Colonic mucosa (tissue), 4 donors: ENCODE data around the gene SLIT3. TPM values are rescaled to one million over a fixed set of nuclear protein-coding genes. Genes with fewer than 3 reads are reported as not detected.

Experiments used
- DNase-seq: peaks from one replicate; pipeline ENCODE4 v3.0.0-alpha.2; 2020
- H3K27ac ChIP-seq: fragments of 200-600 bp; one replicate; pipeline ENCODE4 v1.8.0; 2021
- H3K27me3 ChIP-seq: fragments of 200-600 bp; one replicate; pipeline ENCODE4 v1.8.0; 2021
- H3K36me3 ChIP-seq: fragments of 200-600 bp; one replicate; pipeline ENCODE4 v1.8.0; 2021
- H3K4me1 ChIP-seq: fragments of 200-600 bp; one replicate; pipeline ENCODE4 v1.8.0; 2021; ENCODE audit warnings: mild to moderate bottlenecking
- H3K4me3 ChIP-seq: fragments of 200-600 bp; one replicate; pipeline ENCODE4 v1.8.0; 2021
- H3K9ac ChIP-seq, 2 donors: one replicate each; pipeline ENCODE4 v1.7.0; 2013; ENCODE audit warnings: control low read depth in 2 of 2, low read depth in 2 of 2, low read length in 2 of 2
- H3K9me3 ChIP-seq: fragments of 200-600 bp; one replicate; pipeline ENCODE4 v1.8.0; 2021
- intact Hi-C: fragments of 100-400 bp; cut with DNase I; formaldehyde crosslinking; loops from one replicate; pipeline ENCODE4 v1.14.1; 2022
- total RNA-seq, 2 donors: library from RNA; stranded (reverse); fragmentation: NEBNext Ultra II Directional in 1 of 2; extraction: Animal tissue kit (Norgen Biotek cat#: 25700) in 1 of 2; gene quantifications; one replicate each; pipeline ENCODE4 v1.2.1, GENCODE V29; 2021
- TF ChIP-seq, protein P1 (sequence below): fragments of 200-600 bp; IDR thresholded peaks from one replicate; pipeline ENCODE4 v1.8.0; 2022; ENCODE audit warnings: antibody characterized with exemption, mild to moderate bottlenecking
- donor health status: healthy.
- donor health status: DM: no; HTN: no; CAD: no.
- donor health status: DM: no; HTN: no; CAD: no.

The SLIT3 gene
- total RNA-seq, 2 donors from 2014 or later: 3.4 to 7.6 TPM

DNA sequence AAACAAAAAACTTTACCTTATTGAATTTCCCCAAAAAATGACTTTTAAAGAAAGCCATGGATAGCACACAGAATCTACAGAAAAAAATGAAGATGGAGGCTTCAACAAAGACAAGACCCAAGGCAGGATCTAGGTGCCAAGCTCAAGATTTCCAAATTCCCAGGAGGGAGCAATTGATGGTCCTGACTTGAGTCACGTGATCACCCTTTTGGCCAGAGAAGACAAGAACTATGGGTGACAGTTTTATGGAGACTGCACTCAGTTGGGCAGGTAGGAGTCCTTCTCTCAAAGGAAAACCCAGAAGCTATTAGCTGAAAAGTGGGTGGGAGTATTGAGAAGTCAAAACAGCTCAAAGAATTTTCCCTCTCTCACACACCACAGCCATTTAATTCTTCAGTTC, 3.2 kb upstream of the SLIT3 start:
- no peaks in the 10 kb centered on the region for H3K36me3 ChIP-seq
- H3K9ac ChIP-seq: no peak overlapping the region
- H3K9me3 ChIP-seq: no peaks in the 10 kb centered on the region
- DNase-seq: no peak
- H3K27ac ChIP-seq: no peak overlapping the region
- intact Hi-C loops: loop anchor here (2.0 to 10.0 kb wide), 2 partner anchors 315 to 619 kb away; no protein-coding TSS in a partner anchor
- no peaks in the 10 kb centered on the region for H3K4me1 ChIP-seq
- TF ChIP-seq, protein P1, sequence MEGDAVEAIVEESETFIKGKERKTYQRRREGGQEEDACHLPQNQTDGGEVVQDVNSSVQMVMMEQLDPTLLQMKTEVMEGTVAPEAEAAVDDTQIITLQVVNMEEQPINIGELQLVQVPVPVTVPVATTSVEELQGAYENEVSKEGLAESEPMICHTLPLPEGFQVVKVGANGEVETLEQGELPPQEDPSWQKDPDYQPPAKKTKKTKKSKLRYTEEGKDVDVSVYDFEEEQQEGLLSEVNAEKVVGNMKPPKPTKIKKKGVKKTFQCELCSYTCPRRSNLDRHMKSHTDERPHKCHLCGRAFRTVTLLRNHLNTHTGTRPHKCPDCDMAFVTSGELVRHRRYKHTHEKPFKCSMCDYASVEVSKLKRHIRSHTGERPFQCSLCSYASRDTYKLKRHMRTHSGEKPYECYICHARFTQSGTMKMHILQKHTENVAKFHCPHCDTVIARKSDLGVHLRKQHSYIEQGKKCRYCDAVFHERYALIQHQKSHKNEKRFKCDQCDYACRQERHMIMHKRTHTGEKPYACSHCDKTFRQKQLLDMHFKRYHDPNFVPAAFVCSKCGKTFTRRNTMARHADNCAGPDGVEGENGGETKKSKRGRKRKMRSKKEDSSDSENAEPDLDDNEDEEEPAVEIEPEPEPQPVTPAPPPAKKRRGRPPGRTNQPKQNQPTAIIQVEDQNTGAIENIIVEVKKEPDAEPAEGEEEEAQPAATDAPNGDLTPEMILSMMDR: no peak
- no peak overlapping the region for H3K4me3 ChIP-seq
- H3K27me3 ChIP-seq: peaks cover 20% of the 10 kb centered on the region

DNA sequence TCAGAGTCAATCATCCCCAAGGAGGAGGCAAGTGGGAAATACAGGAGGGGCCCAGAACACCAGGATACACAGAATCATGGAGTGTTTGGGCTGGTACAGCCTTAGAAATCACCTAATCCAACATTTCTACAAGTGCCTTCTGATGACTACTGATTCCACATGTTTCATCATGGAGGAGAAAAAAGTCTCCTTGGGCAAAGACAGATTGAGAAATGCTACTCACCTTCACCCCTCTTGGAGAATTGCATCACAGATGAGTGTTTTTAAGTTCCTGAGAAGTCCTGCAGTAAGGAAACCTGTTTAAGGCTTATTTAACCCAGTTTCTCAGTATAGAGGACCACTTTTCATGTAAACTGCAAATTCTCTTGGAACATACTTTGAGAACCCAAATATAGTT, 2.2 kb upstream of the SLIT3 start:
- no peak for DNase-seq
- Histone ChIP-seq H3K4me3 (no peak overlapping the region), H3K36me3 (no peaks in the 10 kb centered on the region), H3K27me3 (peaks cover 20% of the 10 kb centered on the region), H3K9ac (no peak overlapping the region), H3K9me3 (no peaks in the 10 kb centered on the region), H3K27ac (no peak overlapping the region), H3K4me1 (no peaks in the 10 kb centered on the region)
- intact Hi-C loops: loop anchor here (10.0 kb wide), 1 partner anchor 618 kb away; no protein-coding TSS in a partner anchor
- TF ChIP-seq, protein P1: no peak

DNA sequence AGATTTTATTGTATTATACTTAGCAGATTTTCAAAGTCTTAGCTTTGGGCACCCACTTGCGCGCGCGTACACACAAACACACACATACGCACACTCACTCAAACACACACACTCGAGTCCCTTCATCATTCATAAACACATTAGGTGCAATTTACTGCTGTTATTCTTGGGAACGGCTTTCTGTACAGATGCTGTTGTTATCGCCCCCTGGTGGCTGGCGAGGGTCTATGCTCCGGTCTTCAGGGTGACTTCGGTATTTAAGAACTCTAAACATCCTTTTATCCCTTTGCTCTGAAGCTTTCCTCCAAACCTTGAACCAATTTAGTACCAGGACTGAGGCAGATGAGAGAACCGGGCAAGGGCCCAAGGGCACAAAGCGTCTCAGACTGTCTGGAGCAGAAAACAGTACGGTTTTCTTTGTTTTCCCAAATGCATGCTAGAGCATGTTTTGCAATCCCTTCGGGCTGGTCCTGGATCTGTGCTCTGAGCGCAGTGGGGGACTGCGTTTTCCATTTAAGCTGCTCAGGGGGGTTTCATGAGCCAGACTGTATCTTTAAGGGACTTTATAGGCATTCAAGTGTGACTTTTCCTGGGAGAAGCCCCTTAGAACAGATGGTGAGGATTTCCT, 1.7 kb upstream of the SLIT3 start:
- H3K9ac ChIP-seq: no peak overlapping the region
- H3K4me3 ChIP-seq: no peak overlapping the region
- H3K9me3 ChIP-seq: no peaks in the 10 kb centered on the region
- no peak overlapping the region for H3K27ac ChIP-seq
- intact Hi-C loops: loop anchor here (10.0 kb wide), 1 partner anchor 618 kb away; no protein-coding TSS in a partner anchor
- peaks cover 20% of the 10 kb centered on the region for H3K27me3 ChIP-seq
- no peaks in the 10 kb centered on the region for H3K4me1 ChIP-seq
- TF ChIP-seq, protein P1: peak; percentile 88
- H3K36me3 ChIP-seq: no peaks in the 10 kb centered on the region
- peak; percentile 75 for DNase-seq

DNA sequence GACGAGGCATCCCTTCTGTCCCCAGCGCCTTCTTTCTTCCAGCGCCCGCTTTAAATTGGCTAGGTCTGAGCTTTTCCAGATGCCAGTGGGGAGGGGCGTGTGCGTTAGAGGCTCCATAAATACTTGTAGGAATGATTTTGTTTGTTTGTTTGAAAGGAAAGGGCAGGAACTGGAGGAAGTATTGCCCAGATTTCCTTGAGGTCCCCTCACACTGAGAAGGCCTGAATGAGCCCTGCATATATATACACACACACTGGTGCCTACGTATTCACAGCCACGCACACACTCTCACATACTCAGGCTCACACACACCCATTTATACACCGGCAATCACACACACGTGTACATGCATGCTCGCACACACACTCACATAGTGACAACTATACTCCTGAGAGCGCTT, 1.0 kb upstream of the SLIT3 start:
- Histone ChIP-seq H3K27me3 (peaks cover 20% of the 10 kb centered on the region), H3K36me3 (no peaks in the 10 kb centered on the region), H3K9ac (no peak overlapping the region), H3K27ac (no peak overlapping the region), H3K4me1 (no peaks in the 10 kb centered on the region), H3K4me3 (no peak overlapping the region), H3K9me3 (no peaks in the 10 kb centered on the region)
- TF ChIP-seq, protein P1: no peak
- DNase-seq: no peak
- intact Hi-C loops: loop anchor here (10.0 kb wide), 1 partner anchor 617 kb away; no protein-coding TSS in a partner anchor

DNA sequence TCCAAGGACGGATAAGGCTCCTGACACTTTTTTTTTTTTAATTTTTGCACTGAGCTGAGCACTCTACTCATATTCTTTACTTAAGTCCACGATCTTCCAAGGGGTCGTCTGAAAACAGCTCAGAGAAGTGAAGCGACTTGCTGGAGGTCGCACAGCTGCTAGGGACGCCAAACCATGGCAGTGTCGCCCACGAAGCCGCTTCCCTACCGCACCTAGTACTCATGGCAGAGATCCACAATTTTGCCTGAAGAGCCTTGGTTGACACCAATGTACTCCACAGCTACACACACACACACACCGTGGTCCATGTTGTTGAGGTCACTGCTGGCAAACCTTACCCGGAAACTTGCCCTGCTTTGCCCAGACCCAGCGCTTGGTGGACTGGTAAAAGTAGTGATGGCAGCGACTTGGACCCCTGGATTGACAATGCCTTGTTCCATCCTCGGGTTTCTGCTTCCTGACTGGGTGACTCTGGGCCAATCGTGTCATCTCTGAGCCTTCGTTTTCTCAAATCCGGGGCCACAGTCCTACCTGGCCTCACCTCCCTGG, 521 bp upstream of the SLIT3 start:
- no peaks in the 10 kb centered on the region for H3K4me1 ChIP-seq

More for the DNA sequence above, 521 bp upstream of the SLIT3 start:
- Histone ChIP-seq H3K27me3 (peaks cover 20% of the 10 kb centered on the region), H3K4me3 (no peak overlapping the region), H3K9ac (no peak overlapping the region), H3K27ac (no peak overlapping the region), H3K36me3 (no peaks in the 10 kb centered on the region), H3K9me3 (no peaks in the 10 kb centered on the region)
- no peak for DNase-seq
- TF ChIP-seq, protein P1: no peak
- intact Hi-C loops: loop anchor here (10.0 kb wide), 1 partner anchor 617 kb away; no protein-coding TSS in a partner anchor
